Central memory CD8-positive, alpha-beta T cell (primary cell): ENCODE results near the gene MECP2.
A peak's percentile ranks its signal among the peaks of the same experiment; 100 is the strongest.

Experiments
- ATAC-seq: fragments of 150-1000 bp; cut with Tn5 transposase; replicated peaks from 2 replicates; pipeline ENCODE4 v1.10.0; 2022; ENCODE audit warnings: mild to moderate bottlenecking, moderate FRiP score, moderate number of reproducible peaks; ENCODE audit not compliant: poor library complexity, severe bottlenecking; ENCODE audit errors: extremely low read depth
- DNase-seq, 2 donors: peaks; one replicate each; pipeline ENCODE4 v3.0.0; 2021; ENCODE audit warnings: low spot score in 2 of 2
- H3K27ac Mint-ChIP-seq: one replicate; pipeline ENCODE4 v1.8.0; 2022; ENCODE audit warnings: low read depth, mild to moderate bottlenecking, moderate library complexity, mixed read lengths
- H3K27me3 Mint-ChIP-seq: one replicate; pipeline ENCODE4 v1.8.0; 2022; ENCODE audit warnings: mixed read lengths
- H3K36me3 Mint-ChIP-seq: one replicate; pipeline ENCODE4 v1.8.0; 2022; ENCODE audit warnings: mild to moderate bottlenecking, moderate library complexity, mixed read lengths; ENCODE audit not compliant: insufficient read depth
- H3K4me1 Mint-ChIP-seq: one replicate; pipeline ENCODE4 v1.8.0; 2022; ENCODE audit warnings: mixed read lengths
- H3K4me3 Mint-ChIP-seq: one replicate; pipeline ENCODE4 v1.8.0; 2022; ENCODE audit warnings: mild to moderate bottlenecking, moderate library complexity, mixed read lengths
- H3K9me3 Mint-ChIP-seq: one replicate; pipeline ENCODE4 v1.8.0; 2022; ENCODE audit warnings: mixed read lengths

The MECP2 gene

GRCh38 chrX:154014429-154015380 lies 82.8 kb downstream of the MECP2 start:
- H3K27ac Mint-ChIP-seq = peak overlapping the region; percentile 61
- no peaks in the 10 kb centered on the region for H3K27me3 Mint-ChIP-seq
- no peak overlapping the region for H3K4me3 Mint-ChIP-seq
- H3K4me1 Mint-ChIP-seq = peaks cover 10% of the 10 kb centered on the region
- H3K36me3 Mint-ChIP-seq = peaks cover 29% of the 10 kb centered on the region
- DNase-seq (no peak), ATAC-seq (no peak)
- H3K9me3 Mint-ChIP-seq = no peaks in the 10 kb centered on the region

- Mint-ChIP-seq H3K27ac (no peak overlapping the region), H3K36me3 (peaks cover 31% of the 10 kb centered on the region), H3K4me3 (no peak overlapping the region), H3K9me3 (no peaks in the 10 kb centered on the region), H3K27me3 (no peaks in the 10 kb centered on the region), H3K4me1 (peaks cover 8% of the 10 kb centered on the region)
- ATAC-seq (peak; percentile 65), DNase-seq (no peak)
Observed at GRCh38 chrX:154013614-154014360, 83.7 kb downstream of the MECP2 start.

GRCh38 chrX:154013001-154013421 lies 84.5 kb downstream of the MECP2 start:
- H3K4me3 Mint-ChIP-seq = no peak overlapping the region
- DNase-seq (no peak), ATAC-seq (no peak)
- no peaks in the 10 kb centered on the region for H3K27me3 Mint-ChIP-seq
- H3K36me3 Mint-ChIP-seq = peaks cover 27% of the 10 kb centered on the region
- no peaks in the 10 kb centered on the region for H3K9me3 Mint-ChIP-seq
- no peak overlapping the region for H3K27ac Mint-ChIP-seq
- H3K4me1 Mint-ChIP-seq = peaks cover 5% of the 10 kb centered on the region

GRCh38 chrX:154012336-154012991 lies 85.1 kb downstream of the MECP2 start:
- Mint-ChIP-seq H3K9me3 (no peaks in the 10 kb centered on the region), H3K27me3 (no peaks in the 10 kb centered on the region), H3K4me3 (no peak overlapping the region), H3K36me3 (peaks cover 30% of the 10 kb centered on the region), H3K4me1 (peaks cover 11% of the 10 kb centered on the region), H3K27ac (no peak overlapping the region)
- DNase-seq (no peak), ATAC-seq (no peak)

GRCh38 chrX:154011376-154012335 lies 85.9 kb downstream of the MECP2 start:
- ATAC-seq (no peak), DNase-seq (no peak)
- Mint-ChIP-seq H3K9me3 (no peaks in the 10 kb centered on the region), H3K27ac (peak overlapping the region; percentile 38), H3K4me3 (no peak overlapping the region), H3K27me3 (no peaks in the 10 kb centered on the region), H3K4me1 (peaks cover 11% of the 10 kb centered on the region), H3K36me3 (peaks cover 27% of the 10 kb centered on the region)

GRCh38 chrX:154010330-154011087 lies 87.0 kb downstream of the MECP2 start:
- Mint-ChIP-seq H3K36me3 (peaks cover 21% of the 10 kb centered on the region), H3K4me1 (peaks cover 6% of the 10 kb centered on the region), H3K27ac (no peak overlapping the region), H3K4me3 (no peak overlapping the region), H3K27me3 (no peaks in the 10 kb centered on the region), H3K9me3 (no peaks in the 10 kb centered on the region)
- ATAC-seq = no peak
- DNase-seq = no peak

GRCh38 chrX:154008521-154008920 lies 89.0 kb downstream of the MECP2 start:
- no peak overlapping the region for H3K4me3 Mint-ChIP-seq
- ATAC-seq (no peak), DNase-seq (no peak)
- H3K36me3 Mint-ChIP-seq = peaks cover 12% of the 10 kb centered on the region
- no peaks in the 10 kb centered on the region for H3K9me3 Mint-ChIP-seq
- peak overlapping the region; percentile 84 for H3K27ac Mint-ChIP-seq
- no peaks in the 10 kb centered on the region for H3K27me3 Mint-ChIP-seq
- peaks cover 10% of the 10 kb centered on the region for H3K4me1 Mint-ChIP-seq

- DNase-seq = no peak
- Mint-ChIP-seq H3K36me3 (peaks cover 11% of the 10 kb centered on the region), H3K27me3 (no peaks in the 10 kb centered on the region), H3K9me3 (no peaks in the 10 kb centered on the region), H3K4me1 (peaks cover 24% of the 10 kb centered on the region), H3K27ac (no peak overlapping the region), H3K4me3 (no peak overlapping the region)
- ATAC-seq = no peak
Observed at GRCh38 chrX:154006947-154007346, 90.6 kb downstream of the MECP2 start.

- DNase-seq (no peak), ATAC-seq (no peak)
- no peak overlapping the region for H3K4me3 Mint-ChIP-seq
- H3K9me3 Mint-ChIP-seq = no peaks in the 10 kb centered on the region
- no peaks in the 10 kb centered on the region for H3K27me3 Mint-ChIP-seq
- no peak overlapping the region for H3K27ac Mint-ChIP-seq
- H3K4me1 Mint-ChIP-seq = peaks cover 28% of the 10 kb centered on the region
- peaks cover 8% of the 10 kb centered on the region for H3K36me3 Mint-ChIP-seq
Observed at GRCh38 chrX:154004315-154004714, 93.2 kb downstream of the MECP2 start.

GRCh38 chrX:154002215-154002719 lies 95.2 kb downstream of the MECP2 start:
- peak overlapping the region; percentile 74 for H3K4me3 Mint-ChIP-seq

GRCh38 chrX:154000051-154000450 lies 97.5 kb downstream of the MECP2 start:
- ATAC-seq (no peak), DNase-seq (no peak)
- Mint-ChIP-seq H3K27ac (no peak overlapping the region), H3K9me3 (no peaks in the 10 kb centered on the region), H3K27me3 (no peaks in the 10 kb centered on the region), H3K4me3 (no peak overlapping the region), H3K4me1 (peaks cover 22% of the 10 kb centered on the region), H3K36me3 (peaks cover 1% of the 10 kb centered on the region)

More at GRCh38 chrX:154002215-154002719, 95.2 kb downstream of the MECP2 start:
- Mint-ChIP-seq H3K9me3 (no peaks in the 10 kb centered on the region), H3K27ac (peak overlapping the region; percentile 78), H3K4me1 (peaks cover 22% of the 10 kb centered on the region), H3K27me3 (no peaks in the 10 kb centered on the region), H3K36me3 (peaks cover 1% of the 10 kb centered on the region)
- DNase-seq (peak in 1 of 2 donors; percentile 38), ATAC-seq (peak; percentile 89)
